ENCODE measurements around the gene EFHD2. TPM values are rescaled to one million over a fixed set of nuclear protein-coding genes. Genes with fewer than 3 reads are reported as not detected.
"Not testable (repeated sequence)": the region's sequence is repeated elsewhere in the genome, so short reads cannot be mapped to it uniquely, and the experiment has no call there.

EFHD2 gene
- total RNA-seq, 4 donors from 2014 or later: 88.0 to 188 (median 174) TPM

GRCh38 chr1:15430787-15431570, 21.3 kb downstream of the EFHD2 start:
- Histone ChIP-seq H3K4me3 (no peak overlapping the region), H3K36me3 (peaks cover 0 to 6% (median 0%) of the 10 kb centered on the region in 4 donors), H3K4me1 (peaks cover 16 to 42% (median 22%) of the 10 kb centered on the region in 4 donors), H3K9me3 (no peaks in the 10 kb centered on the region), H3K27me3 (no peaks in the 10 kb centered on the region), H3K27ac (peak overlapping the region in 3 of 4 donors; percentile 37 to 52 (median 41))
- in situ Hi-C loops (cut with MboI; ENCODE audit: low pct_ligation_motif_present in 1 of 4, low pct_unique_long_range_greater_than_20kb in 1 of 4, low sequenced_read_pairs in 3 of 4) (loop anchor here in 3 of 4 donors (5.0 to 25.0 kb wide), 3 partner anchors 96 to 294 kb away; no protein-coding TSS in a partner anchor), intact Hi-C loops (cut with DNase I; ENCODE audit: low total_unique reads) (loop anchor here (10.0 kb wide), 1 partner anchor 306 kb away; no protein-coding TSS in a partner anchor)
- DNase-seq: peak; percentile 83
- TF ChIP-seq POLR2A (IDR thresholded peaks at IDR 0.05) (peak; percentile 25), EP300 (IDR thresholded peaks at IDR 0.05; ENCODE audit: low read depth) (no peak), POLR2AphosphoS5 (IDR thresholded peaks at IDR 0.05) (peak in 1 of 3 donors; percentile 25), CTCF (IDR thresholded peaks at IDR 0.05) (peak; percentile 96 to 98 (median 97))
- 54 to 93% methylated on average over 3 to 18 of the region's 19 CpGs for WGBS, 2 donors (ENCODE audit: low coverage in 1 of 2)

GRCh38 chr1:15431571-15431948, 21.9 kb downstream of the EFHD2 start:
- intact Hi-C loops (cut with DNase I; ENCODE audit: low total_unique reads) (loop anchor here (10.0 kb wide), 1 partner anchor 307 kb away; no protein-coding TSS in a partner anchor), in situ Hi-C loops (cut with MboI; ENCODE audit: low pct_ligation_motif_present in 1 of 4, low pct_unique_long_range_greater_than_20kb in 1 of 4, low sequenced_read_pairs in 3 of 4) (loop anchor here in 3 of 4 donors (5.0 to 25.0 kb wide), 3 partner anchors 97 to 294 kb away; no protein-coding TSS in a partner anchor)
- no peak for DNase-seq
- Histone ChIP-seq H3K27ac (peak overlapping the region in 1 of 4 donors; percentile 52), H3K9me3 (no peaks in the 10 kb centered on the region), H3K36me3 (peaks cover 0 to 6% (median 0%) of the 10 kb centered on the region in 4 donors), H3K27me3 (no peaks in the 10 kb centered on the region), H3K4me1 (peaks cover 10 to 36% (median 16%) of the 10 kb centered on the region in 4 donors), H3K4me3 (no peak overlapping the region)
- TF ChIP-seq POLR2A (IDR thresholded peaks at IDR 0.05) (no peak), CTCF (IDR thresholded peaks at IDR 0.05) (no peak), EP300 (IDR thresholded peaks at IDR 0.05; ENCODE audit: low read depth) (no peak), POLR2AphosphoS5 (IDR thresholded peaks at IDR 0.05) (no peak)
- 70% methylated on average over 4 of the region's 4 CpGs; no CpG with 5 or more reads in 1 of the 2 donors for WGBS, 2 donors (ENCODE audit: low coverage in 1 of 2)

DNA sequence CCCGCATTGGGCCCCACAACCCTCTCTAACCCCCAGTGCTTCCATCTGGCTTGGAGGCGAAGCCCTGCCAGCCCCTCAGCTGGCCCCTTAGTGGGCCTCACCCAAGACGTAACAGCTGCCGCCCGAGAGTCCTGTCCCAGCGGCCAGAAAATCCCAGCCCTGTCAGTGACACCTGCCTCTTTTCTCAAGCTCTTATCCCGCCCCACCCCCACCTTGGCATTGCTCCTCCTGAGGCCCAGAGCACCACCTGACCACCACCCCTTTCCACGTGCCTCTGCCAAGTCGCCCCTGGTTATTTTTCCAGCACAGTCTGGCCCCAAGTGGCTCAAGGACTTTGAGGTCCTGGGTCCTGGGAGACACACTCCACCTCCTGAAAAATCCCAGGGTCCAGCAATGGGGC, 22.6 kb downstream of the EFHD2 start:
- intact Hi-C loops (cut with DNase I; ENCODE audit: low total_unique reads): loop anchor here (1.0 to 10.0 kb wide), 2 partner anchors 109 to 308 kb away; no protein-coding TSS in a partner anchor
- H3K27ac ChIP-seq: peak overlapping the region in 2 of 4 donors; percentile 10 to 11
- no peak overlapping the region for H3K4me3 ChIP-seq
- DNase-seq: no peak
- TF ChIP-seq CTCF (IDR thresholded peaks at IDR 0.05) (no peak), POLR2A (IDR thresholded peaks at IDR 0.05) (peak; percentile 7)
- 42% methylated on average over 9 of the region's 9 CpGs; no CpG with 5 or more reads in 1 of the 2 donors for WGBS, 2 donors (ENCODE audit: low coverage in 1 of 2)
- H3K36me3 ChIP-seq: peaks cover 0 to 6% (median 0%) of the 10 kb centered on the region in 4 donors
- no peaks in the 10 kb centered on the region for H3K27me3 ChIP-seq
- in situ Hi-C loops (cut with MboI; ENCODE audit: low pct_ligation_motif_present in 1 of 4, low pct_unique_long_range_greater_than_20kb in 1 of 4, low sequenced_read_pairs in 3 of 4): loop anchor here in 3 of 4 donors (5.0 to 25.0 kb wide), 3 partner anchors 98 to 295 kb away; no protein-coding TSS in a partner anchor
- peaks cover 2 to 29% (median 9%) of the 10 kb centered on the region in 4 donors for H3K4me1 ChIP-seq
- H3K9me3 ChIP-seq: no peaks in the 10 kb centered on the region

DNA sequence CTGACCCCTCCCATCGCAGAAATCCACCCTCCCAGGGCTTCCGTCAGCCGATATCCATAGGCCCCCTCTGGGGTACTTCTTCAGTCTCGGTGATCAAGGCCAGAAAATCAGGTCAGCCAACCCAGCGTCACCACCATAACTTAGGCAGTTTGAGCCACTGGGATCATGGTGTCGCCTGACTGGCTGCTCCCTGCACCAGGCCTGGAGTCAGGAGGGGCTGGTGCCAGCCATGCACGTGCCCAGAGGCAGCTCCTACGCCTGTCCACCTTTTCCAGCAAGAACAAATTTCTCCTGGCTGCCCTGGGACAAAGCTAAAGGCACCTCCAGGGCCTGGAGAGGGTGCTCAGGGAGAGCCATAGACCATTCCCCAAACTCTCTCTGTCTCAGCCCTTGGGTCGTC, 23.8 kb downstream of the EFHD2 start:
- 86% methylated on average over 9 of the region's 9 CpGs; no CpG with 5 or more reads in 1 of the 2 donors for WGBS, 2 donors (ENCODE audit: low coverage in 1 of 2)
- H3K36me3 ChIP-seq: peaks cover 0 to 6% (median 0%) of the 10 kb centered on the region in 4 donors
- in situ Hi-C loops (cut with MboI; ENCODE audit: low pct_ligation_motif_present in 1 of 4, low pct_unique_long_range_greater_than_20kb in 1 of 4, low sequenced_read_pairs in 3 of 4): loop anchor here in 3 of 4 donors (5.0 to 25.0 kb wide), 3 partner anchors 99 to 296 kb away; no protein-coding TSS in a partner anchor
- no peak for DNase-seq
- no peaks in the 10 kb centered on the region for H3K27me3 ChIP-seq
- H3K27ac ChIP-seq: no peak overlapping the region
- TF ChIP-seq EP300 (IDR thresholded peaks at IDR 0.05; ENCODE audit: low read depth): no peak
- no peak for TF ChIP-seq POLR2AphosphoS5 (IDR thresholded peaks at IDR 0.05)
- no peak for TF ChIP-seq CTCF (IDR thresholded peaks at IDR 0.05)
- TF ChIP-seq POLR2A (IDR thresholded peaks at IDR 0.05): no peak
- intact Hi-C loops (cut with DNase I; ENCODE audit: low total_unique reads): loop anchor here (10.0 kb wide), 1 partner anchor 309 kb away; no protein-coding TSS in a partner anchor
- no peak overlapping the region for H3K4me3 ChIP-seq
- H3K4me1 ChIP-seq: peaks cover 0 to 21% (median 4%) of the 10 kb centered on the region in 4 donors
- no peaks in the 10 kb centered on the region for H3K9me3 ChIP-seq

DNA sequence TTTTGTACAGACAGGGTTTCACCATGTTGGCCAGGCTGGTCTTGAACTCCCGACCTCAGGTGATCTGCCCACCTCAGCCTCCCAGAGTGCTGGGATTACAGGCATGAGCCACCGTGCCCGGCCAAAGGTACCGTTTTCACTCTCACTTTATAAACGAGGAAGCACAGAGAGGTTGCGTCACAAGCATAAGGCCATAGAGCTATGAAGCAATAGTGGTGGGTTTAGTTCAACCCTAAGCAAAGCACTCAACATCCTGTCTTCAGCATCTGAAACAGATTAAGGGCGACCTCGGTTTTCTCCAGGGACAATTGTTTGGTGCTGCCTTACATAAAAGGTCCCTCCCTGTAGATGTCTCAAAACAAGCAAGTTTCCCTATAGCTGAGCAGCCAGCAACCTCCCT, 25.1 kb downstream of the EFHD2 start:
- H3K36me3 ChIP-seq, H3K27me3 ChIP-seq, H3K4me3 ChIP-seq, H3K9me3 ChIP-seq, H3K27ac ChIP-seq, DNase-seq: not testable (repeated sequence)
- peaks cover 0 to 21% (median 4%) of the 10 kb centered on the region in 4 donors for H3K4me1 ChIP-seq
- 51% methylated on average over 8 of the region's 8 CpGs; no CpG with 5 or more reads in 1 of the 2 donors for WGBS, 2 donors (ENCODE audit: low coverage in 1 of 2)
- intact Hi-C loops (cut with DNase I; ENCODE audit: low total_unique reads) (loop anchor here (10.0 kb wide), 1 partner anchor 310 kb away; no protein-coding TSS in a partner anchor), in situ Hi-C loops (cut with MboI; ENCODE audit: low pct_ligation_motif_present in 1 of 4, low pct_unique_long_range_greater_than_20kb in 1 of 4, low sequenced_read_pairs in 3 of 4) (loop anchor here in 3 of 4 donors (5.0 to 25.0 kb wide), 3 partner anchors 100 to 297 kb away; no protein-coding TSS in a partner anchor)

Data from transverse colon (tissue), 4 donors.